SH-SY5Y (cell line): ENCODE results near the gene THAP10.

Experiments used
- GATA2 ChIP-seq: IDR thresholded peaks from 2 replicates; pipeline ENCODE4 v1.6.1; 2011; ENCODE audit warnings: mild to moderate bottlenecking, low read depth, low read length
- GATA3 ChIP-seq: IDR thresholded peaks from 2 replicates; pipeline ENCODE4 v1.6.1; 2011; ENCODE audit warnings: low read depth, mild to moderate bottlenecking, low read length, moderate library complexity

GRCh38 chr15:70869346-70869745, 22.9 kb downstream of the THAP10 start:
- TF ChIP-seq GATA2 (no peak), GATA3 (no peak)
